Pancreas (tissue), 10 donors: ENCODE measurements around the gene SEC22A. TPM values are rescaled to one million over a fixed set of nuclear protein-coding genes. Genes with fewer than 3 reads are reported as not detected.

Experiments
- ATAC-seq, 4 donors: fragments of 200-7000 bp; cut with Tn5 transposase; one replicate each; pipeline versions ENCODE4 v1.8.0 to v1.9.1; 2020; ENCODE audit warnings: mild to moderate bottlenecking in 4 of 4, moderate library complexity in 4 of 4
- DNase-seq, 6 donors: peaks; one replicate each; pipeline ENCODE4 v3.0.0-alpha.2; 2020
- FAIRE-seq: peaks from 2 replicates; lab custom pipeline; 2012; peaks lifted over from hg19 to GRCh38; lab: Jason Lieb, UNC
- H3K27ac ChIP-seq, 4 donors: fragments of 200-600 bp; sonication (generic); 1 replicate in 3 of 4; 2 replicates in 1 of 4; pipeline versions ENCODE4 v1.5.0 to v1.8.0; 2020
- H3K27me3 ChIP-seq, 4 donors: fragments of 200-600 bp; one replicate each; pipeline ENCODE4 v1.8.0; 2021
- H3K36me3 ChIP-seq, 3 donors: fragments of 200-600 bp; sonication (generic) in 1 of 3; one replicate each; pipeline versions ENCODE4 v1.5.0 to v1.8.0; 2020 to 2021
- H3K4me1 ChIP-seq, 3 donors: fragments of 200-600 bp; one replicate each; pipeline ENCODE4 v1.8.0; 2021
- H3K4me3 ChIP-seq, 4 donors: fragments of 200-600 bp; sonication (generic) in 2 of 4; one replicate each; pipeline versions ENCODE4 v1.5.0 to v1.8.0; 2020 to 2021
- H3K9me3 ChIP-seq, 4 donors: fragments of 200-600 bp; one replicate each; pipeline ENCODE4 v1.8.0; 2021
- CTCF ChIP-seq, 4 donors: fragments of 200-600 bp; sonication (generic) in 3 of 4; IDR thresholded peaks; one replicate each; pipeline versions ENCODE4 v1.5.0 to v1.8.0; 2021; ENCODE audit warnings: antibody characterized with exemption in 4 of 4
- WGBS, 2 donors: extraction: QIAGEN DNeasy Blood & Tissue Kit; methylation state at CpG; one replicate each; pipeline ENCODE4 v1.1.7; 2013; 5-methylcytosine and 5-hydroxymethylcytosine counted together
- intact Hi-C, 3 donors: fragments of 100-400 bp; cut with DNase I; formaldehyde crosslinking; loops; one replicate each; pipeline versions ENCODE4 v1.11.1 to v1.14.2; 2022
- polyA plus RNA-seq, 2 donors: library from polyadenylated mRNA; stranded (reverse); fragments of 200-250 nt; gene quantifications; one replicate each; pipeline ENCODE4 v1.2.3, GENCODE V29; 2013
- total RNA-seq, 6 donors: library from RNA; stranded (reverse); fragmentation: NEBNext Ultra II Directional in 4 of 6; extraction: Animal tissue kit (Norgen Biotek cat#: 25700) in 4 of 6; gene quantifications; one replicate each; pipeline versions ENCODE4 v1.2.1 to v1.2.4, GENCODE V29; 2021 to 2023
- donor health status: healthy with polysubstance abuse.
- donor health status: DM: no; HTN: no; CAD: no; lungs with moderate emphysema.
- donor health status: DM: no; HTN: no; CAD: no.
- donor health status: control.
- donor health status: control.
- donor health status: Bipolar disorder and iron deficiency.
- donor health status: DM: yes; HTN: yes; CAD: no.
- donor health status: DM: no; HTN: no; CAD: no.
- donor health status: DM: no; HTN: no; CAD: no.
- donor health status: DM: yes; HTN: yes; CAD: no.

Gene SEC22A
- total and polyA plus RNA-seq, 8 donors: 3.3 to 12.5 (median 7.2) TPM

DNA sequence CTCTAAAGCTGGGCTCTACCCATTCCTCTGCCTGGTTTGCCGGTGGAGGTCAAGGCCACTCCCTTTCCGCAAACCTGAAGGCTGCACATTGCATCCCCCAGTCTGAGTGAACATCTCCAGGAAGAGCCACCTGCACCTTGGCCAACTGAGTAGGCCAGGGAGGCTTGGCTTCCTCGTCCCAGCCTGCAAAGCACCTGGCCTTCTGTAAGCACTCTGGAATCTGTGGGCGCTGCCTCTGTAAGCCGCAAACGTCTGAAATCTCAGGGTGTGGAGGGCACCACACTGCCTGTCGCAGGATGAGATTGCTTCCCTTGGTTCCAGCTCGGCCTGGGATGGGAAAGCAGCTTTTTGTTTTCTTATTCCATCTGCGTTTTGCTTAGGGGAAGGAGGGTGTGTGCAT, 81.3 kb downstream of the SEC22A start:
- Histone ChIP-seq H3K27me3 (no peaks in the 10 kb centered on the region), H3K4me3 (no peak overlapping the region), H3K9me3 (no peaks in the 10 kb centered on the region), H3K4me1 (no peaks in the 10 kb centered on the region), H3K36me3 (no peaks in the 10 kb centered on the region), H3K27ac (no peak overlapping the region)
- TF ChIP-seq CTCF (IDR thresholded peaks at IDR 0.05): no peak
- no peak for ATAC-seq
- 69 to 83% methylated on average over 9 of the region's 9 CpGs for WGBS, 2 donors
- intact Hi-C loops: no loop called here
- no peak for FAIRE-seq
- DNase-seq: no peak

- H3K27ac ChIP-seq: no peak overlapping the region
- H3K9me3 ChIP-seq: no peaks in the 10 kb centered on the region
- FAIRE-seq: no peak
- peak in 1 of 6 donors; percentile 38 for DNase-seq
- no peak for TF ChIP-seq CTCF (IDR thresholded peaks at IDR 0.05)
- 75 to 84% methylated on average over 17 of the region's 17 CpGs for WGBS, 2 donors
- no peaks in the 10 kb centered on the region for H3K27me3 ChIP-seq
- intact Hi-C loops: no loop called here
- H3K36me3 ChIP-seq: no peaks in the 10 kb centered on the region
- no peaks in the 10 kb centered on the region for H3K4me1 ChIP-seq
- H3K4me3 ChIP-seq: no peak overlapping the region
- ATAC-seq: no peak
Observed at GRCh38 chr3:123283657-123284398, 82.1 kb downstream of the SEC22A start.

- Histone ChIP-seq H3K9me3 (no peaks in the 10 kb centered on the region), H3K27me3 (no peaks in the 10 kb centered on the region), H3K4me3 (no peak overlapping the region), H3K27ac (no peak overlapping the region), H3K36me3 (peaks cover 0 to 2% (median 0%) of the 10 kb centered on the region in 3 donors), H3K4me1 (no peaks in the 10 kb centered on the region)
- ATAC-seq: no peak
- 67 to 69% methylated on average over 18 of the region's 18 CpGs for WGBS, 2 donors
- FAIRE-seq: no peak
- peak in 2 of 6 donors; percentile 8 to 45 for DNase-seq
- no peak for TF ChIP-seq CTCF (IDR thresholded peaks at IDR 0.05)
- intact Hi-C loops: no loop called here
Observed at GRCh38 chr3:123284399-123285010, 82.8 kb downstream of the SEC22A start.

DNA sequence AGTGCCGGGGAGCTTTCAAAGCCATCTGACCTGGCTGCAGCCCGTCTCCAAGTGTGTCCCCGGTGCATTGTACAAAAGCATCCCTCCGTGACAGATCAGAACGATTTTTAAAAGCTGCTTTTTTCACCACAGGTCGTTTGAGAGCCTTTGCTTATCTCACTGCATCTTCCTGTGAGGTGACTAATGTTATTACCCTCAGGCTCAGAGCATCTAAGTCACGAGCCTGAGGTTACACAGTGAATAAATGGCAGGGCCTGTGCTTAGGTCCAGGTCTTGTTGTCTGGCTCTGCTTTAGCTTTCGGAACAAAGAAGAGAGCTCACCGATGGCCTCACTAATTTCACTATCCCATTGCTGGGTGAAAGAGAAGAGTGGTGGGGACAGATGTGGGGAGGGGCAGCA, 83.3 kb downstream of the SEC22A start:
- DNase-seq: peak in 1 of 6 donors; percentile 2
- no peak for TF ChIP-seq CTCF (IDR thresholded peaks at IDR 0.05)
- Histone ChIP-seq H3K27ac (no peak overlapping the region), H3K27me3 (no peaks in the 10 kb centered on the region), H3K4me1 (no peaks in the 10 kb centered on the region), H3K9me3 (no peaks in the 10 kb centered on the region), H3K36me3 (peaks cover 0 to 8% (median 0%) of the 10 kb centered on the region in 3 donors), H3K4me3 (no peak overlapping the region)
- 70 to 73% methylated on average over 9 of the region's 9 CpGs for WGBS, 2 donors
- FAIRE-seq: no peak
- no peak for ATAC-seq
- intact Hi-C loops: no loop called here

DNA sequence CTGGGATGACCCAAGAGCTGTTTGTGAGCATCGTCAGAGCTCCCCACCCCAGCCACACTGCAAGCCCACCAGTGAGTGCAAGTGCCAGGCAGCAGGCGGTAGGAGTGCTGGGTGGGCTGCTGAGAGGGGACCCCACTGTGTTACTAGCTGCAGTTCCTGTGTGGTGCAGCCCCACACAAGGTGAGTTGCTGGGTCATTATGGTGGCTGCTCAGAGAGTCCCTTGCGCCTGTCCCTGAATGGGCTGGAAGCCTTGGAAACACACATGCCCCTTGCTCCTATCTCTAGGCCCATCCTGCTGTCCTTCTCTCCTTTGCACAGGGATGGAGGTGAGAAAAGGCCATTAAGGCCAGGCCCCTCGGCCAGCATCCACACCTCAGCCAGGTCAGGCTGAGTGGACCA, 83.7 kb downstream of the SEC22A start:
- no peak for TF ChIP-seq CTCF (IDR thresholded peaks at IDR 0.05)
- intact Hi-C loops: no loop called here
- Histone ChIP-seq H3K4me3 (no peak overlapping the region), H3K9me3 (no peaks in the 10 kb centered on the region), H3K36me3 (peaks cover 0 to 8% (median 0%) of the 10 kb centered on the region in 3 donors), H3K4me1 (no peaks in the 10 kb centered on the region), H3K27ac (no peak overlapping the region), H3K27me3 (no peaks in the 10 kb centered on the region)
- no peak for ATAC-seq
- 78 to 81% methylated on average over 4 of the region's 4 CpGs for WGBS, 2 donors
- peak in 1 of 6 donors; percentile 2 for DNase-seq
- FAIRE-seq: no peak
